GM18907 (cell line): ENCODE data around the gene CRLF3.
"Not testable (repeated sequence)": the region's sequence is repeated elsewhere in the genome, so short reads cannot be mapped to it uniquely, and the experiment has no call there.

Experiments
- ATAC-seq: cut with Tn5 transposase; IDR thresholded peaks from one replicate; pipeline ENCODE4 v1.9.1; 2021; ENCODE audit warnings: mild to moderate bottlenecking, moderate library complexity; ENCODE audit not compliant: unreplicated experiment

CRLF3 gene

GRCh38 chr17:30816165-30816564 is 8.3 kb downstream of the CRLF3 start:
- ATAC-seq: no peak

DNA sequence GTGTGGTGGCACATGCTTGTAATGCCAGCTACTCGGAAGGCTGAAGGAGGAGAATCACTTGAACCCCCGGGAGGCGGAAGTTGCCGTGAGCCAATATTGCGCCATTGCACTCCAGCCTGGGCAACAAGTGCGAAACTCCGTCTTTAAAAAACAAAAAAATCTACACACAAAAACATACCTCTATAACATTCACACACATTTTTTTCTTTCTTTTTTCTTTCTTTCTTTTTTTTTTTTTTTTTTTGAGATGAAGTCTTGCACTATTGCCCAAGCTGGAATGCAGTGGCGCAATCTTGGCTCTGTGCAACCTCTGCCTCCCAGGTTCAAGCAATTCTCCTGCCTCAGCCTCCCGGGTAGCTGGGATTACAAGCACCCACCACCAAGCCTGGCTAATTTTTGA is 9.6 kb downstream of the CRLF3 start:
- ATAC-seq: not testable (repeated sequence)

DNA sequence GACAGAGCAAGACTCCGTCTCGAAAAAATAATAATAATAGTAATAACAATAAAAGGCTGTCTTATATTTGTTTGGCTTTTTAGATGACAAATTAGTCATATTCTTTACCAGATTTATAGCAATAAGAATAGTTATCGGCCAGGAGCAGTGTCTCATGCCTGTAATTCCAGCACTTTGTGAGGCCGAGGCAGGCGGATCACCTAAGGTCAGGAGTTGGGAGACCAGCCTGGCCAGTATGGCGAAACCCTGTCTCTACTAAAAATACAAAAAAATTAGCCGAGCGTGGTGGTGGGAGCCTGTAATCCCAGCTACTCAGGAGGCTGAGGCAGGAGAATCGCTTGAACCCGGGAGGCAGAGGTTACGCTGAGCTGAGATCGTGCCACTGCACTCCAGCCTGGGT is 10.3 kb downstream of the CRLF3 start:
- ATAC-seq: not testable (repeated sequence)

GRCh38 chr17:30812218-30813177 is 12.0 kb downstream of the CRLF3 start:
- ATAC-seq: no peak

DNA sequence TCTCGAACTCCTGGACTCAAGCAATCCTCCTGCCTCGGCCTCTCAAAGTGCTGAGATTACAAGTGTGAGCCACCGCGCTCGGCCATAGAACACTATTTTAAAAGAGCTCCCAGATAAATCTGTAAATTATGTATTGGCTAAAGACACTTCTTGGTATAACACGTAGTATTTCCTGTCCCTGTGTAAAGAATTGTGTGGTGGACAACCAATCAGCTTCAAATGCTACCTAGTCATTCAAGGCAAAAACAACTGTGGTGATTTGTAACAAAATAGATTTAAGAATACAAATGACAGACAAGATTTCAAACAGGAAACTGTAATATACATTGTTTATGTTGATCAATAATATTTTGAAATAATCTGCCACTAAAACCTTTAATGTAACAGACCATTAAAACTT is 14.6 kb downstream of the CRLF3 start:
- no peak for ATAC-seq

DNA sequence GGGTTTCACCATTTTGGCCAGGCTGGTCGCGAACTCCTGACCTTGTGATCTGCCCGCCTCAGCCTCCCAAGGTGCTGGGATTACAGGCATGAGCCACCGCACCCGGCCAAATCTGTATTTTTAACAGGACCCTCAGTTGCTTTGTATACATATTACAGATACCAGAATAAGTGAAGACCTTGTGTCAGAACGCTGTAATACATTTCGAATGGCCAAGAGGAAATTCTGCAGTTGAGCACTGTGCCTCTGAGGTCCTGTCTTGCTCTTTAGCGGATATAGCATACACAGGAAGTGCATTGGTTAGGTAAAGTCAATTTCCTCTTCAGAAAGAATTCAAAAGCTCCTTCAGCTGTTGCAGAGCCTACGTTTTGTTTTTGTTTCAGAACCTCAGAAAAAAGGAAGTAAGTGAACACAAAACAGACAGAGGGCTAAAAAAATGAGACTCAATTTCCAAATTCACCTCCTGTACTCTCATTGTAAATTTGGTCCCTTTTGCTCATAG is 15.7 kb downstream of the CRLF3 start:
- peak; percentile 85 for ATAC-seq

DNA sequence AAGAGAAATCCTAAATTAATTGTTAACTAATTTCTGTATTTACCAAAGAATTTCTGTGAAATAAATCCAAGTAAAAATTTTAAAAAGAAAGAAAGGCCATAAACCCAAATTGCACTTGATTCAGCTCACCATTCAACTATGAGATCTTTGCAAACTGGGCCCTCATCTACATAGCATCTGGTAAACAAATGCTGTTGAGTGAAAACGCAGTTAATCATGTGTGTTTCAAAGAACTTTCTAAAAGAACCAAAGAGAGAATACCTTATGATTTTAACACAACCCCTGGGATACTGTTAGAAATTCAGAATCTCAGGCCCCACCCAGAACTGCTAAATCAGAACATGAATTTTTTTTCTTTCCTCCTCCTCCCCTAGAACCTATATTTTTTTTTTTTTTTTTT is 16.6 kb downstream of the CRLF3 start:
- ATAC-seq: no peak

GRCh38 chr17:30805944-30806456 is 18.5 kb downstream of the CRLF3 start:
- ATAC-seq: no peak

DNA sequence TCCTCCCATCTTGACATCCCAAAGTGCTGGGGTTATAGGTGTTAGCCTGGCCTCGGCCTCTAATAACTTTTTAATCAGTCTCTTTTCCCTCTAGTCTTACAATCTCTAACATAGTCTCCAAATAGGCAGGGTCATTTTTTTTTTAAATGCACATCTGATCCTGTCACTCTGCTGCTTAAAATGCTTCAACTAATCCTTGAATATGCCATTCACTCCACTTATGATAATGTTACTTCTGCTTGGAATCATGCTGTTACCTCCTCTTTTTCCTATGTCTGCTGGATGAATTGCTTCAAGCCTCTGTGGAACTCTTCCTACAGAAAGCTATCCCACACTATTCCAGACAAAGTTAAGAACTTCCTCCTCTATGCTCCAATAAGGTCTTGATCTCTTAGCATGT is 22.8 kb downstream of the CRLF3 start:
- ATAC-seq: no peak

DNA sequence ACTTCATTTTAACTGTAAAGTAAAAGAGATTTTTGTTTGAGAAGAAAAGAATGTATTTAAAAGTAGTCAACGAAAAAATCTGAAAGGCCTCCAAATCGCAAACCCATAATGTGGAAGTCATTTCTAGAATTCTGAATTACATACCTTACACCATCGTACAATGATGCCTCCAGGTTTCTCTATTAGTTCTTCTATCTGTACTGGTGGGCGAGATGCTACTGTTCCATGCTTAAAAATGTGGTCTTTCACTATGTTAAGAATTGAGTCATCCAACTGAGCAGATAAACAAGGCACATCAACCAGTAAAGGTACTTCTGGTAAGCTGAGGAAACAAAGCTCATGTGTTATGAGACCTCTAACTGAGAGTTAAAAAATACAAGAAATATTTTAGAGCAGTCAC is 28.5 kb downstream of the CRLF3 start:
- ATAC-seq: no peak

GRCh38 chr17:30794372-30794771 is 30.1 kb downstream of the CRLF3 start:
- no peak for ATAC-seq

- no peak for ATAC-seq
Observed at GRCh38 chr17:30793282-30793977, 31.1 kb downstream of the CRLF3 start.

DNA sequence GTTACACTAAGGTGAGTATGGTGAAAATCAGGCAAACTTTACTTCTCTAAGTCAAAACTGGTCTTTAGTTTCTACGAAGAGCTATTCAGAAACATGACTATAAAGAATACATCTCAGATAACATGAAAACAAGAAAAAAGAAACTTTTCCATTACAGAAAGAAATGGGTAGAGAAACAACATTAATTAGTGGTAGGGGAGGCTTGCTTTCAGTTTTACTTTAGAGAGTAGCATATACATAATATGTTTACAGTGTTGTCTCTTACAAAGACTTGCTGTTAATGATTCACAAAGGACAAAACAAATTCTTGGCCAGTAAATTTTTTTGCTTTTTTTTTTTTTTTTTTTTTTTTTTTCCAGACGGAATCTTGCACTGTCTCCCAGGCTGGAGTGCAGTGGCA is 34.2 kb downstream of the CRLF3 start:
- ATAC-seq: no peak

GRCh38 chr17:30788918-30789317 is 35.6 kb downstream of the CRLF3 start:
- ATAC-seq: no peak

- ATAC-seq: no peak
Observed at GRCh38 chr17:30782206-30782605, 42.3 kb downstream of the CRLF3 start.

DNA sequence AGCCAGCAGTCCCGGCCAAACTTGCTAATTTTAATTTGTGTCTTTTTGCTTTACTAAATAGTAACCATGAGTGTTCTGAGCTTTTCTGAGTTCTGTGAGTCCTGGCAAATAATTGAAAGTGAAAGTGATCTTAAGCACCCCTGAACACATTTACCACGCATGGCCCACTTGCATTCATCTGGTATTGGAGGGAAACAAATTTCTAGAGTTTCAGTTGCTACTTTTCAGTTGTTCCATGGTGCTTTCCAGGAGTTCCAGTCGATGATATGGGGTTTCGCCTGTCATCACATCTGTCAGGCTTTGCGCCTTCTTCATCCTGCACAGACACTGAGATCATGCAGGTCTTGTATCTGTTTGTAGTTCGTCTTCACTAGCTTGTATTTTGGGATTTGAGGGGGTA is 44.1 kb downstream of the CRLF3 start:
- no peak for ATAC-seq

DNA sequence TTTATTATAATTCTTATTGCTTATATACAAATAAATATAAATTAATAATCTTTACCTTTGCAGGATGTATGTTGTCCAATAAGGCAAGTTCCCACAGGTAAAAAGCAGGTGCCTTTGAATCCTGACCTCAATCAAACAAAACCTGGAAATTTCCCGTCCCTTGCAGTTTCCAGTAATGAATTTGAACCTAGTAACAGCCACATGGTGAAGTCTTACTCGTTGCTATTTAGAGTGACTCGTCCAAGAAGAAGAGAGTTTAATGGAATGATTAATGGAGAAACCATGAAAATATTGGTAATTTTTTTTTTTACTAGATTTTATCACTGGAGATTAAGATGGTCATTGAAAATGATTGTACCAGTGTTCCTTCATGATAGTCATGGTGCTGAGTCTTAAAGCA is 55.7 kb downstream of the CRLF3 start:
- not testable (repeated sequence) for ATAC-seq

DNA sequence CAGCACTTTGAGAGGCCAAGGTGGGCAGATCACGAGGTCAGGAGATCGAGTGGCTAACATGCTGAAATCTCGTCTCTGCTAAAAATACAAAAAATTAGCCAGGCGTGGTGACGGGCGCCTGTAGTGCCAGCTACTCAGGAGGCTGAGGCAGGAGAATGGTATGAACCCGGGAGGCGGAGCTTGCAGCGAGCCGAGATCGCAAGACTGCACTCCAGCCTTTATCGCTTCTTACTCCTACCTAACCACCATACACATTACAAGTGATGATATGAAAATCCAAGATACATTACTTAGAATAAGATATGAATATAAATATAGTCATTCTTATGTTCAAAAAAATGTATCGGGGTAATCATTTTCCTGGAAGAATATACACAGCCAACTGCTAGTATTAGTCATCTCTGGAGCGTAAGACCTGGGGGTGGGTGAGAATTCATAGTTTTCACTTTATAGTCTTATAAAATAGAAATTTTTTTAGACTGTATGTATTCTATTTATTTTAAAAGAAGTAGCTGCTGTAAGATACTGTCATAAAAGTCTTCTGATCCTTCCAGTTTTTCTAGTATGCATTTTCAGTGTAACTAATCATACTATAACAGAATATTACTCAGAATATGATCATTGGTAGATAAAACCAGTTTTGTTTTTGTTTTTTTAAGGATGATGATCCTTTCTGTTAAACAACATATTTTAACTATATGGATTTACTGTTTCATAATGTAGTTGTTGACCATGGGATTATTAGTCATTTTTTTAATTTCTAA is 56.7 kb downstream of the CRLF3 start:
- ATAC-seq: not testable (repeated sequence)

DNA sequence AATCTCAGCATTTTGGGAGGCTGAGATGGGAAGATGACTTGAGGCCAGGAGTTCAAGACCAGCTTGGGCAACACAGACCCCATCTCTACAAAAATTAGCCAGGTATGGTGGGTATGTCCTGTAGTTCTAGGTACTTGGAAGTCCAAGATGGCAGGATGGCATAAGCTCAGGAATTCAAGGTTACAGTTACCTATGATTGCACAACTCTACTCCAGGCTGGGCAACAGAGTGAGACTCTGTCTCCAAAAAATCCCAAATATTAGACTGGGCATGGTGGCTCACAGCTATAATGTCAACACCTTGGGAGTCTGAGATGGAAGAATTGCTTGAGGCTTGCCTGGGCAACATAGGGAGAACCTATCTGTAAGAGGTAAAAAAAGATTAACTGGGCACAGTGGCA is 63.4 kb downstream of the CRLF3 start:
- ATAC-seq: no peak

GRCh38 chr17:30753291-30753690 is 71.2 kb downstream of the CRLF3 start:
- not testable (repeated sequence) for ATAC-seq

- not testable (repeated sequence) for ATAC-seq
Observed at GRCh38 chr17:30750982-30751381, 73.5 kb downstream of the CRLF3 start.
